GM12878 (cell line): ENCODE measurements around the gene B9D2. TPM values are rescaled to one million over a fixed set of nuclear protein-coding genes. Genes with fewer than 3 reads are reported as not detected.

Experiments used
- ATAC-seq: fragments of 200-7000 bp; cut with Tn5 transposase; 3 replicates; pipeline ENCODE4 v1.9.1; 2020; ENCODE audit warnings: mild to moderate bottlenecking, moderate library complexity
- BruUV-seq: library from RNA; stranded (reverse); fragments of 400-500 nt; replicated peaks from 2 replicates; lab custom pipeline; 2021; lab: Mats Ljungman, UMichigan
- CTCF ChIA-PET: fragments of 300-600 bp; sonication (Branson Sonifier 250); formaldehyde crosslinking; extraction: SDS; loops from one replicate; lab custom pipeline; 2021; ENCODE audit warnings: inconsistent platforms; lab: Yijun Ruan, JAX
- POLR2A ChIA-PET: fragments of 350-600 bp; formaldehyde crosslinking; extraction: SDS; loops from one replicate; lab custom pipeline; 2021; ENCODE audit warnings: inconsistent platforms; lab: Charles Lee
- RAD21 ChIA-PET: fragments of 300-600 bp; sonication (Branson Sonifier 250); formaldehyde crosslinking; loops from one replicate; lab custom pipeline; 2023; ENCODE audit warnings: antibody characterized with exemption; ENCODE audit not compliant: unreplicated experiment; lab: Charles Lee
- SMC1A ChIA-PET: fragments of 300-600 bp; sonication (Branson Sonifier 250); formaldehyde crosslinking; loops from one replicate; lab custom pipeline; 2023; ENCODE audit not compliant: unreplicated experiment, uncharacterized antibody; lab: Charles Lee
- DNase-seq: peaks from one replicate; pipeline ENCODE4 v3.0.0-alpha.2; 2011; ENCODE audit warnings: low read depth, low spot score
- FAIRE-seq: peaks from 3 replicates; lab custom pipeline; 2011; peaks lifted over from hg19 to GRCh38; lab: Jason Lieb, UNC
- H2AFZ ChIP-seq: 2 replicates; pipeline ENCODE4 v1.6.0; 2011; ENCODE audit warnings: low read depth, low read length, control low read depth; ENCODE audit not compliant: control insufficient read depth
- H3K27ac ChIP-seq: 2 replicates; pipeline ENCODE4 v1.5.1; 2011; ENCODE audit warnings: control low read depth; ENCODE audit not compliant: control insufficient read depth, insufficient read depth
- H3K27me3 ChIP-seq, 2 experiments: replicated peaks in 1 of 2; 2 replicates each; pipeline versions ENCODE4 v1.6.0 to v1.6.1; 2011; ENCODE audit warnings: low read length in 1 of 2; ENCODE audit not compliant: control insufficient read depth in 2 of 2, insufficient read depth in 2 of 2
- H3K36me3 ChIP-seq, 2 experiments: 2 replicates each; pipeline ENCODE4 v1.5.1; 2011; ENCODE audit warnings: low read length in 1 of 2; ENCODE audit not compliant: control insufficient read depth in 2 of 2, insufficient read depth in 2 of 2
- H3K4me1 ChIP-seq: 2 replicates; pipeline ENCODE4 v1.6.1; 2011; ENCODE audit warnings: mild to moderate bottlenecking, low read length, moderate library complexity, mixed read lengths; ENCODE audit not compliant: control insufficient read depth, insufficient read depth
- H3K4me2 ChIP-seq: 2 replicates; pipeline ENCODE4 v1.6.0; 2011; ENCODE audit warnings: control low read depth; ENCODE audit not compliant: control insufficient read depth, insufficient read depth
- H3K4me3 ChIP-seq: fragments of 200-600 bp; sonication (generic); 2 replicates; pipeline ENCODE4 v1.5.1; 2016
- H3K79me2 ChIP-seq: 2 replicates; pipeline ENCODE4 v1.6.0; 2011; ENCODE audit warnings: low read length; ENCODE audit not compliant: control insufficient read depth, insufficient read depth
- H3K9ac ChIP-seq: 2 replicates; pipeline ENCODE4 v1.8.0; 2011; ENCODE audit warnings: low read length, control low read depth, mixed read lengths; ENCODE audit not compliant: control insufficient read depth, insufficient read depth
- H3K9me3 ChIP-seq: replicated peaks from 3 replicates; pipeline ENCODE4 v1.5.1; 2011; ENCODE audit warnings: mild to moderate bottlenecking, low read length; ENCODE audit not compliant: control insufficient read depth, insufficient read depth
- H4K20me1 ChIP-seq: 2 replicates; pipeline ENCODE4 v1.6.0; 2011; ENCODE audit not compliant: control insufficient read depth, insufficient read depth
- CHD4 ChIP-seq: fragments of 200-600 bp; sonication (generic); IDR thresholded peaks from 2 replicates; pipeline ENCODE4 v1.6.1; 2016; ENCODE audit warnings: mild to moderate bottlenecking
- EGR1 ChIP-seq, 2 experiments: IDR thresholded peaks; 1 replicate in 1 of 2; 2 replicates in 1 of 2; pipeline ENCODE4 v1.6.1; 2011 to 2012; ENCODE audit warnings: low read depth in 2 of 2, low read length in 2 of 2, borderline replicate concordance in 1 of 2, mild to moderate bottlenecking in 1 of 2, moderate library complexity in 1 of 2
- EZH2 ChIP-seq: IDR thresholded peaks from 2 replicates; pipeline ENCODE4 v1.6.1; 2012; ENCODE audit warnings: low read depth, mild to moderate bottlenecking, control low read depth, inconsistent platforms, low read length, borderline replicate concordance; ENCODE audit not compliant: control insufficient read depth
- HDAC6 ChIP-seq: fragments of 200-600 bp; sonication (generic); IDR thresholded peaks from one replicate; pipeline ENCODE4 v1.8.0; 2017; ENCODE audit warnings: antibody characterized with exemption; ENCODE audit not compliant: unreplicated experiment
- JUNB ChIP-seq: IDR thresholded peaks from 2 replicates; pipeline ENCODE4 v1.6.1; 2016; ENCODE audit warnings: antibody characterized with exemption, mild to moderate bottlenecking
- JUND ChIP-seq: IDR thresholded peaks from 2 replicates; pipeline ENCODE4 v1.6.1; 2012; ENCODE audit warnings: low read depth, mild to moderate bottlenecking, low read length, improper control_type of control experiment, moderate library complexity
- LARP7 ChIP-seq: fragments of 450-650 bp; IDR thresholded peaks from 2 replicates; pipeline ENCODE4 v1.6.1; 2017; ENCODE audit warnings: mild to moderate bottlenecking
- MYB ChIP-seq: fragments of 150-350 bp; IDR thresholded peaks from 2 replicates; pipeline ENCODE4 v1.6.1; 2014; ENCODE audit warnings: mild to moderate bottlenecking, low read depth, low read length, borderline replicate concordance
- TCF12 ChIP-seq: IDR thresholded peaks from 2 replicates; pipeline ENCODE4 v1.6.1; 2011; ENCODE audit warnings: low read depth, mild to moderate bottlenecking, low read length
- ZNF384 ChIP-seq: IDR thresholded peaks from 2 replicates; pipeline ENCODE4 v1.6.1; 2012; ENCODE audit warnings: low read depth, mild to moderate bottlenecking, low read length, improper control_type of control experiment, borderline replicate concordance
- WGBS: methylation state at CpG from one replicate; pipeline ENCODE4 v1.1.6; 2016; ENCODE audit warnings: low lambda C conversion rate; ENCODE audit not compliant: insufficient replicate concordance, insufficient coverage; ENCODE audit errors: missing lambda C conversion rate; 5-methylcytosine and 5-hydroxymethylcytosine counted together
- in situ Hi-C: fragments of 300-500 bp; cut with MboI; formaldehyde crosslinking; loops from 9 replicates; pipeline ENCODE4 v1.14.3; 2018; ENCODE audit warnings: mixed read lengths
- intact Hi-C: fragments of 100-400 bp; cut with micrococcal nuclease; formaldehyde crosslinking; loops from one replicate; pipeline ENCODE4 v1.14.2; 2022; ENCODE audit not compliant: unreplicated experiment
- polyA plus RNA-seq, 11 experiments: library from polyadenylated mRNA; depleted of rRNA in 4 of 11; unstranded in 6 of 11; stranded (reverse) in 5 of 11; fragments of >200 nt; fragmentation: Nextera tagmentation in 4 of 11; fragmentation: Illumina TruSeq in 1 of 11; extraction: Ambion mirVana in 4 of 11; extraction: Trizol in 1 of 11; gene quantifications; 1 replicate in 1 of 11; 2 replicates in 10 of 11; pipeline versions ENCODE4 v1.2.1 to v1.2.3, GENCODE V29; 2011 to 2016; ENCODE audit warnings: inconsistent platforms in 2 of 11, missing spikeins in 2 of 11, low read depth in 1 of 11
- total RNA-seq, 4 experiments: library from RNA; depleted of rRNA in 3 of 4; stranded (reverse); fragments of >200 nt in 3 of 4; fragmentation: Illumina TruSeq in 1 of 4; extraction: Trizol in 1 of 4; gene quantifications; 2 replicates each; pipeline versions ENCODE4 v1.2.1 to v1.2.3, GENCODE V29; 2013 to 2021
- TF ChIP-seq, protein P1 (sequence below): fragments of 450-650 bp; IDR thresholded peaks from 2 replicates; pipeline ENCODE4 v1.6.1; 2016; ENCODE audit warnings: mild to moderate bottlenecking
- TF ChIP-seq, protein P2 (sequence below): fragments of 450-650 bp; IDR thresholded peaks from 2 replicates; pipeline ENCODE4 v1.6.1; 2017; ENCODE audit warnings: borderline replicate concordance
- TF ChIP-seq, protein P3 (sequence below): fragments of 450-650 bp; IDR thresholded peaks from 2 replicates; pipeline ENCODE4 v1.6.1; 2017; ENCODE audit warnings: mild to moderate bottlenecking
- TF ChIP-seq, protein P4 (sequence below): fragments of 450-650 bp; IDR thresholded peaks from 2 replicates; pipeline ENCODE4 v1.6.1; 2016; ENCODE audit warnings: mild to moderate bottlenecking

The B9D2 gene
- total and polyA plus RNA-seq, 10 of the 15 experiments (the other 5 are each of a cell fraction or from before 2014, with no cell fraction given) = 2.4 to 12.4 (median 5.0) TPM

DNA sequence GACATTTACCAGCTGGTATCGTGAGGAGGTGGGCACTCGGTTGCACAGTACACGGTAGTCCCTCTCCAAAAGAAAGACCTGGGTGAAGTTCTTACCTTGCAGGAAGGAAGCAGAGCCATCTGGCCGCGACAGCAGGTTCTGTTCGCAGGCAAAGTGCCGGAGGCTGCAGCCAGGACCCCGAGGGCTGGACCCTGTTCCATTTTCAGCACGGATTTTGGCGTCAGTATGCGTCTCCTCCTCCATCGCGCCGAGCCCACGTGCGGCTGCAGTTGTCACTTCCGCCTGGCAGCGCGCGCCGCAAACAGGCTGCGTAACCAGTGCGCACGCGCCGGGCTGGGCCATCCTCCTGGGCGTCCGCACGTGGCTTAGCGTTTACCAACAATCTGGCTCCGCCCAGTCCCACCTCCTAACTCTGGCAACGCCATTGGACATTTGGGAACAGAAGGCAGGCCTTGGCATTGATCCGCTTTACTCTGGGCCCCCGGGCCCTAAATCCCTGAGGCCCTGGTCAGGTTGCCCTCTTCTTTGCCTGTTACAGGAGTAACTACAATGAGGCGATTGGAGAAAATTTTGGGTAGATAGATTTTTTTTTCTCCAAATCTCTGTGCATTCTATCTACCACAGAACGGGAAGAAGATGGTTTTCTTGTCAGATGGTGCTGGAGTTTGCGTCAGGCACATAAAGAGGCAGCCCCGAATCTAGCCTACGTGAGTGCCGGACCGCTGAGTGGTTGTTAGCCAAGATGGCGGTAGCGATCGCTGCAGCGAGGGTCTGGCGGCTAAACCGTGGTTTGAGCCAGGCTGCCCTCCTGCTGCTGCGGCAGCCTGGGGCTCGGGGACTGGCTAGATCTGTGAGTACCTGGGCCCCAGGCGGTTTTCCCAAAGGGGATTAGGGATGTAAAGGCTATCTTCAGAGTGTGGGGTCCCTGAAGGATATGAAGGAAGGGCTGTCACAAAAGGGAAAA is 33.4 kb upstream of the B9D2 start, which contains the start of the genes BCKDHA and EXOSC5 (continued):
- TF ChIP-seq, protein P1, sequence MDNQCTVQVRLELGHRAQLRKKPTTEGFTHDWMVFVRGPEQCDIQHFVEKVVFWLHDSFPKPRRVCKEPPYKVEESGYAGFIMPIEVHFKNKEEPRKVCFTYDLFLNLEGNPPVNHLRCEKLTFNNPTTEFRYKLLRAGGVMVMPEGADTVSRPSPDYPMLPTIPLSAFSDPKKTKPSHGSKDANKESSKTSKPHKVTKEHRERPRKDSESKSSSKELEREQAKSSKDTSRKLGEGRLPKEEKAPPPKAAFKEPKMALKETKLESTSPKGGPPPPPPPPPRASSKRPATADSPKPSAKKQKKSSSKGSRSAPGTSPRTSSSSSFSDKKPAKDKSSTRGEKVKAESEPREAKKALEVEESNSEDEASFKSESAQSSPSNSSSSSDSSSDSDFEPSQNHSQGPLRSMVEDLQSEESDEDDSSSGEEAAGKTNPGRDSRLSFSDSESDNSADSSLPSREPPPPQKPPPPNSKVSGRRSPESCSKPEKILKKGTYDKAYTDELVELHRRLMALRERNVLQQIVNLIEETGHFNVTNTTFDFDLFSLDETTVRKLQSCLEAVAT = peak; percentile 76
- TF ChIP-seq MYB = peak; percentile 99
- peak; percentile 29; the same call in 1 of the 2 replicates for TF ChIP-seq LARP7
- no peak for TF ChIP-seq JUNB

DNA sequence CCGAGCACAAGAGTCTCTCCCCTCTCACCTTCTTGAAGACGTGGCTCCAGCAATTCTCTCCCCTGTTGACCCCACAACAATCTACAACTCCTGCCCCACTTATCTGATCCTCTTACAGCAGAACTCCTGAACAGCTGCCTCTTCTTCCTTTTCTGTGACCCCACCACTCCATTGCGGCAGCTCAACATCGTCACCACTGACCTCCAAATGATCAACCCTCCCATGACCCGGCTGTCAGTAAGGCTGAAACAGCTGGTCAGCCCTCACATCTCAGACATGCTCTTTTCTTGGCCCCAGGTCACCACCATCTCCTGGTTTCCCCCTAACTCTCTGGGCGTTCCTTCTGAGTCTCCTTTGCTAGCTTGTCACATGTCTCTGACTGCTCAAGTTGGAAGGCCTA is 31.4 kb upstream of the B9D2 start:
- H3K4me1 ChIP-seq = peaks cover 21% of the 10 kb centered on the region
- ChIA-PET SMC1A (interaction anchor here (0.8 to 1.6 kb wide), 2 partner anchors 44 to 54 kb away, joined by 3 read pairs; no protein-coding TSS in a partner anchor), CTCF (interaction anchor here (1.0 to 1.6 kb wide), 4 partner anchors 26 to 73 kb away, joined by 3 to 7 read pairs (median 4); partner anchors contain the start of gene B9D2), RAD21 (interaction anchor here (0.8 to 0.9 kb wide), 2 partner anchors 28 to 30 kb away, joined by 3 to 4 read pairs; no protein-coding TSS in a partner anchor), POLR2A (interaction anchor here (1.5 kb wide), 1 partner anchor 43 kb away, joined by 9 read pairs; the partner anchor contains the start of gene TGFB1)
- peak overlapping the region; percentile 89 for H3K4me2 ChIP-seq
- peak overlapping the region; percentile 23; the same call in 1 of the 2 replicates for H2AFZ ChIP-seq
- no peaks in the 10 kb centered on the region for H3K27me3 ChIP-seq
- peak overlapping the region; percentile 82 for H3K27ac ChIP-seq
- intact Hi-C loops = loop anchor here (5.0 kb wide), 1 partner anchor 133 kb away; the partner anchor contains the start of gene HNRNPUL1
- H4K20me1 ChIP-seq = no peaks in the 10 kb centered on the region
- no peak for FAIRE-seq
- H3K9me3 ChIP-seq = no peaks in the 10 kb centered on the region
- WGBS = 42% methylated on average over 6 of the region's 6 CpGs
- no peak for DNase-seq
- peaks cover 59% of the 10 kb centered on the region for H3K79me2 ChIP-seq
- BruUV-seq = no TSS peak
- peaks cover 10 to 14% of the 10 kb centered on the region in 2 experiments; a peak in 3 of 4 replicates for H3K36me3 ChIP-seq
- ATAC-seq = peak; percentile 38
- peak overlapping the region; percentile 69 for H3K9ac ChIP-seq
- in situ Hi-C loops = no loop called here
- peak overlapping the region; percentile 80 for H3K4me3 ChIP-seq
- TF ChIP-seq EZH2 (no peak), EGR1 (IDR thresholded peaks at IDR 0.05; ENCODE audit: borderline replicate concordance in 1 of 2, low read depth in 2 of 2, low read length in 2 of 2) (no peak), HDAC6 (no peak), ZNF384 (no peak), TCF12 (peak; percentile 40; the same call in 1 of the 2 replicates), JUND (no peak), CHD4 (no peak)
- TF ChIP-seq, protein P2, sequence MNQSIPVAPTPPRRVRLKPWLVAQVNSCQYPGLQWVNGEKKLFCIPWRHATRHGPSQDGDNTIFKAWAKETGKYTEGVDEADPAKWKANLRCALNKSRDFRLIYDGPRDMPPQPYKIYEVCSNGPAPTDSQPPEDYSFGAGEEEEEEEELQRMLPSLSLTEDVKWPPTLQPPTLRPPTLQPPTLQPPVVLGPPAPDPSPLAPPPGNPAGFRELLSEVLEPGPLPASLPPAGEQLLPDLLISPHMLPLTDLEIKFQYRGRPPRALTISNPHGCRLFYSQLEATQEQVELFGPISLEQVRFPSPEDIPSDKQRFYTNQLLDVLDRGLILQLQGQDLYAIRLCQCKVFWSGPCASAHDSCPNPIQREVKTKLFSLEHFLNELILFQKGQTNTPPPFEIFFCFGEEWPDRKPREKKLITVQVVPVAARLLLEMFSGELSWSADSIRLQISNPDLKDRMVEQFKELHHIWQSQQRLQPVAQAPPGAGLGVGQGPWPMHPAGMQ = no peak
- TF ChIP-seq, protein P3, sequence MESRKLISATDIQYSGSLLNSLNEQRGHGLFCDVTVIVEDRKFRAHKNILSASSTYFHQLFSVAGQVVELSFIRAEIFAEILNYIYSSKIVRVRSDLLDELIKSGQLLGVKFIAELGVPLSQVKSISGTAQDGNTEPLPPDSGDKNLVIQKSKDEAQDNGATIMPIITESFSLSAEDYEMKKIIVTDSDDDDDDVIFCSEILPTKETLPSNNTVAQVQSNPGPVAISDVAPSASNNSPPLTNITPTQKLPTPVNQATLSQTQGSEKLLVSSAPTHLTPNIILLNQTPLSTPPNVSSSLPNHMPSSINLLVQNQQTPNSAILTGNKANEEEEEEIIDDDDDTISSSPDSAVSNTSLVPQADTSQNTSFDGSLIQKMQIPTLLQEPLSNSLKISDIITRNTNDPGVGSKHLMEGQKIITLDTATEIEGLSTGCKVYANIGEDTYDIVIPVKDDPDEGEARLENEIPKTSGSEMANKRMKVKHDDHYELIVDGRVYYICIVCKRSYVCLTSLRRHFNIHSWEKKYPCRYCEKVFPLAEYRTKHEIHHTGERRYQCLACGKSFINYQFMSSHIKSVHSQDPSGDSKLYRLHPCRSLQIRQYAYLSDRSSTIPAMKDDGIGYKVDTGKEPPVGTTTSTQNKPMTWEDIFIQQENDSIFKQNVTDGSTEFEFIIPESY = no peak
- TF ChIP-seq, protein P4, sequence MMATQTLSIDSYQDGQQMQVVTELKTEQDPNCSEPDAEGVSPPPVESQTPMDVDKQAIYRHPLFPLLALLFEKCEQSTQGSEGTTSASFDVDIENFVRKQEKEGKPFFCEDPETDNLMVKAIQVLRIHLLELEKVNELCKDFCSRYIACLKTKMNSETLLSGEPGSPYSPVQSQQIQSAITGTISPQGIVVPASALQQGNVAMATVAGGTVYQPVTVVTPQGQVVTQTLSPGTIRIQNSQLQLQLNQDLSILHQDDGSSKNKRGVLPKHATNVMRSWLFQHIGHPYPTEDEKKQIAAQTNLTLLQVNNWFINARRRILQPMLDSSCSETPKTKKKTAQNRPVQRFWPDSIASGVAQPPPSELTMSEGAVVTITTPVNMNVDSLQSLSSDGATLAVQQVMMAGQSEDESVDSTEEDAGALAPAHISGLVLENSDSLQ = peak; percentile 24; the same call in 1 of the 2 replicates
